ENCODE data around the gene DDX27.

GRCh38 chr20:49260218-49260617 lies 41.0 kb downstream of the DDX27 start:
- TF ChIP-seq, protein P1, sequence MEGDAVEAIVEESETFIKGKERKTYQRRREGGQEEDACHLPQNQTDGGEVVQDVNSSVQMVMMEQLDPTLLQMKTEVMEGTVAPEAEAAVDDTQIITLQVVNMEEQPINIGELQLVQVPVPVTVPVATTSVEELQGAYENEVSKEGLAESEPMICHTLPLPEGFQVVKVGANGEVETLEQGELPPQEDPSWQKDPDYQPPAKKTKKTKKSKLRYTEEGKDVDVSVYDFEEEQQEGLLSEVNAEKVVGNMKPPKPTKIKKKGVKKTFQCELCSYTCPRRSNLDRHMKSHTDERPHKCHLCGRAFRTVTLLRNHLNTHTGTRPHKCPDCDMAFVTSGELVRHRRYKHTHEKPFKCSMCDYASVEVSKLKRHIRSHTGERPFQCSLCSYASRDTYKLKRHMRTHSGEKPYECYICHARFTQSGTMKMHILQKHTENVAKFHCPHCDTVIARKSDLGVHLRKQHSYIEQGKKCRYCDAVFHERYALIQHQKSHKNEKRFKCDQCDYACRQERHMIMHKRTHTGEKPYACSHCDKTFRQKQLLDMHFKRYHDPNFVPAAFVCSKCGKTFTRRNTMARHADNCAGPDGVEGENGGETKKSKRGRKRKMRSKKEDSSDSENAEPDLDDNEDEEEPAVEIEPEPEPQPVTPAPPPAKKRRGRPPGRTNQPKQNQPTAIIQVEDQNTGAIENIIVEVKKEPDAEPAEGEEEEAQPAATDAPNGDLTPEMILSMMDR (conservative IDR thresholded peaks at IDR 0.05; ENCODE audit: low read depth, low read length) = no peak
- no peak for TF ChIP-seq EZH2 (IDR thresholded peaks at IDR 0.05; ENCODE audit: low read length, unreplicated experiment)
